SU-DHL-6 (cell line): Measurements from ENCODE around the gene STK36.

Experiments
- H2AFZ ChIP-seq: fragments of 200-600 bp; sonication (generic); 2 replicates; pipeline ENCODE4 v1.6.1; 2014; ENCODE audit warnings: low read depth, mild to moderate bottlenecking, moderate library complexity, mixed read lengths, antibody characterized with exemption, low read length; ENCODE audit not compliant: severe bottlenecking
- H3F3A ChIP-seq: fragments of 200-600 bp; shearing (Covaris generic); 2 replicates; pipeline ENCODE4 v1.6.0; 2016; ENCODE audit warnings: antibody characterized with exemption, mild to moderate bottlenecking; ENCODE audit not compliant: insufficient read depth
- H3K27ac ChIP-seq: fragments of 200-600 bp; sonication (generic); 2 replicates; pipeline ENCODE4 v1.5.1; 2016; ENCODE audit warnings: low read depth, mild to moderate bottlenecking, low read length, moderate library complexity, mixed read lengths
- H3K27me3 ChIP-seq: fragments of 200-600 bp; sonication (generic), shearing (Covaris generic); 2 replicates; pipeline ENCODE4 v1.6.0; 2014; ENCODE audit warnings: mild to moderate bottlenecking, low read length
- H3K36me3 ChIP-seq: fragments of 200-600 bp; sonication (generic); 2 replicates; pipeline ENCODE4 v1.6.1; 2014; ENCODE audit warnings: mild to moderate bottlenecking, low read length, mixed read lengths
- H3K4me2 ChIP-seq: fragments of 300-600, 200-600 bp; shearing (Covaris generic), sonication (generic); 2 replicates; pipeline ENCODE4 v1.6.0; 2014; ENCODE audit warnings: low read length, low read depth, mild to moderate bottlenecking; ENCODE audit not compliant: poor library complexity, severe bottlenecking
- H3K4me3 ChIP-seq: fragments of 200-600 bp; sonication (generic); 2 replicates; pipeline ENCODE4 v1.5.1; 2014; ENCODE audit warnings: antibody characterized with exemption, low read length, mild to moderate bottlenecking, mixed read lengths; ENCODE audit not compliant: insufficient read depth, poor library complexity, severe bottlenecking
- H3K79me2 ChIP-seq: fragments of 200-600 bp; sonication (generic); 2 replicates; pipeline ENCODE4 v1.6.1; 2014; ENCODE audit warnings: mild to moderate bottlenecking, low read length, moderate library complexity; ENCODE audit not compliant: insufficient read depth
- H3K9ac ChIP-seq: fragments of 200-600 bp; sonication (generic); 2 replicates; pipeline ENCODE4 v1.7.0; 2014; ENCODE audit warnings: mild to moderate bottlenecking, low read length
- H3K9me2 ChIP-seq: fragments of 200-600 bp; sonication (generic); replicated peaks from 2 replicates; pipeline ENCODE4 v1.6.1; 2014; ENCODE audit warnings: low read length; ENCODE audit not compliant: insufficient read depth
- H3K9me3 ChIP-seq: fragments of 200-600 bp; sonication (generic); 2 replicates; pipeline ENCODE4 v1.6.1; 2014; ENCODE audit warnings: low read length, mixed read lengths; ENCODE audit not compliant: insufficient read depth
- H4K20me1 ChIP-seq: fragments of 200-600 bp; sonication (generic); 2 replicates; pipeline ENCODE4 v1.6.1; 2014; ENCODE audit warnings: low read depth, mild to moderate bottlenecking, antibody characterized with exemption, low read length, moderate library complexity, mixed read lengths
- EZH2phosphoT487 ChIP-seq: fragments of 200-600 bp; sonication (generic), shearing (Covaris generic); conservative IDR thresholded peaks from 2 replicates; pipeline ENCODE4 v1.6.1; 2018; ENCODE audit warnings: mild to moderate bottlenecking, antibody characterized with exemption, low read length, moderate library complexity, mixed read lengths
- TF ChIP-seq, protein P1 (sequence below): fragments of 200-600 bp; sonication (generic); IDR thresholded peaks from one replicate; pipeline ENCODE4 v1.5.1; 2017; ENCODE audit warnings: antibody characterized with exemption, mild to moderate bottlenecking, low read length, moderate library complexity; ENCODE audit not compliant: insufficient read depth, poor library complexity, severe bottlenecking

STK36 gene

DNA sequence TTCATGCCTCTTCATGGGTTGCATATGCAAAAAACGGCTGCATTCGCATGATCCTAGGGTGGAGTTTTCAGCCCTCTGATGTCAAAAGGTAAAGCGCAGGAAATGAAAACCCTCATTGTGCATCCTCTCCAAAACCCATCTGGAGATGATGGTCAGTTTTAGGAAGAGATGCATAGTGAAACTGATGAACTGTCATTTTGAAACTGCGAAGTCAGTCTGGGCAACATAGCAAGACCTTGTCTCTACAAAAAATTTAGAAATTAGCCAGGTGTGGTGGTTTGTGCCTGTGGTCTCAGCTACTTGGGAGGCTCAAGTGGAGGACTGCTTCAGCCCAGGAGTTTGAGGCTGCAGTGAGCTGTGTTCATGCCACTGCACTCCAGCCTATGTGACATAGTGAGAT, 36.2 kb downstream of the STK36 start:
- H3K36me3 ChIP-seq = no peaks in the 10 kb centered on the region
- H3K4me3 ChIP-seq = no peak overlapping the region
- H3K27me3 ChIP-seq = no peaks in the 10 kb centered on the region
- no peaks in the 10 kb centered on the region for H4K20me1 ChIP-seq
- no peak overlapping the region for H3K27ac ChIP-seq
- H3K9me3 ChIP-seq = no peaks in the 10 kb centered on the region
- no peaks in the 10 kb centered on the region for H3K9me2 ChIP-seq
- H2AFZ ChIP-seq = no peak overlapping the region
- H3K79me2 ChIP-seq = peaks cover 22% of the 10 kb centered on the region
- TF ChIP-seq, protein P1, sequence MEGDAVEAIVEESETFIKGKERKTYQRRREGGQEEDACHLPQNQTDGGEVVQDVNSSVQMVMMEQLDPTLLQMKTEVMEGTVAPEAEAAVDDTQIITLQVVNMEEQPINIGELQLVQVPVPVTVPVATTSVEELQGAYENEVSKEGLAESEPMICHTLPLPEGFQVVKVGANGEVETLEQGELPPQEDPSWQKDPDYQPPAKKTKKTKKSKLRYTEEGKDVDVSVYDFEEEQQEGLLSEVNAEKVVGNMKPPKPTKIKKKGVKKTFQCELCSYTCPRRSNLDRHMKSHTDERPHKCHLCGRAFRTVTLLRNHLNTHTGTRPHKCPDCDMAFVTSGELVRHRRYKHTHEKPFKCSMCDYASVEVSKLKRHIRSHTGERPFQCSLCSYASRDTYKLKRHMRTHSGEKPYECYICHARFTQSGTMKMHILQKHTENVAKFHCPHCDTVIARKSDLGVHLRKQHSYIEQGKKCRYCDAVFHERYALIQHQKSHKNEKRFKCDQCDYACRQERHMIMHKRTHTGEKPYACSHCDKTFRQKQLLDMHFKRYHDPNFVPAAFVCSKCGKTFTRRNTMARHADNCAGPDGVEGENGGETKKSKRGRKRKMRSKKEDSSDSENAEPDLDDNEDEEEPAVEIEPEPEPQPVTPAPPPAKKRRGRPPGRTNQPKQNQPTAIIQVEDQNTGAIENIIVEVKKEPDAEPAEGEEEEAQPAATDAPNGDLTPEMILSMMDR = no peak
- no peak for TF ChIP-seq EZH2phosphoT487
- no peak overlapping the region for H3K4me2 ChIP-seq
- H3F3A ChIP-seq = no peaks in the 10 kb centered on the region
- no peak overlapping the region for H3K9ac ChIP-seq

DNA sequence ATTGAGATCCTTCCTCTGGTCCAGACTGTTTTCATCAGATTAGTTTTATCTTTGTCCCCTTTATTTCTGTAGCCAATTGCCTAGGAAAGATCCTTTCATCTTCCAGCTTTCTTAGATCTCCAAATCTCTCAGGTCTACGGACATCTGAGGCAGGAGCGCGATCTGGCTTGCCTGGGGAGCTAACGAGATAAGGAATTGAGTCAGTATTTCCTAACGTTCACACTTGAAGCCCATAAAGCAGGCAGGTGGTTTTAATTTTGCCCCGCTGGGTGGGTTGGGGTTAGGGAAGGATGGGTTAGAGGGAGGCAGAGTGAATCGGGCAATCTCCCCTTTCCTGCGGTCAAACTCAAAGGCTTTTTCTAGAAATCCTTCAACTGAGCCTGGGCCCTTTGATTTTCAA, 38.0 kb downstream of the STK36 start:
- no peak for TF ChIP-seq EZH2phosphoT487
- TF ChIP-seq, protein P1 = no peak
- no peaks in the 10 kb centered on the region for H3F3A ChIP-seq
- H3K27me3 ChIP-seq = no peaks in the 10 kb centered on the region
- peak overlapping the region; percentile 94 for H2AFZ ChIP-seq
- no peaks in the 10 kb centered on the region for H4K20me1 ChIP-seq
- peaks cover 39% of the 10 kb centered on the region for H3K79me2 ChIP-seq
- peak overlapping the region; percentile 48 for H3K4me2 ChIP-seq
- H3K4me3 ChIP-seq = no peak overlapping the region
- H3K36me3 ChIP-seq = no peaks in the 10 kb centered on the region
- H3K9ac ChIP-seq = no peak overlapping the region
- H3K9me3 ChIP-seq = no peaks in the 10 kb centered on the region
- H3K9me2 ChIP-seq = no peaks in the 10 kb centered on the region
- no peak overlapping the region for H3K27ac ChIP-seq

DNA sequence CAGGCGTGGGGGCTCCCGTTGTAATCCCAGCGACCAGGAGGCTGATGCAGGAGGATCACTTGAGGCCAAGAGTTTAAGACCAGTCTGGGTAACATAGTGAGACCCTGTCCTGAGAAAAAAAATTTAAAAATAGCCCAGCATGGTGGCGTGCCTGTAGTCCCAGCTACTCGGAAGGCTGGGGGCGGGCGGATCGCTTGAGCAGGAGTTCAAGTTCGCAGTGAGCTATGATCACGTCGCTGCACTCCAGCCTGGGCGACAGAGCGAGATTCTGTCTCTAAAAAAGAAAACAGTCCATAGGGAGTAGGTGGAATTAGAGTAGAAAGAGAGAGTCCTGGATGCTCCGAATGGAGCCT, 38.4 kb downstream of the STK36 start:
- Histone ChIP-seq H3K36me3 (no peaks in the 10 kb centered on the region), H3K9me2 (no peaks in the 10 kb centered on the region), H3K4me3 (peak overlapping the region; percentile 37), H3K9me3 (no peaks in the 10 kb centered on the region), H3K4me2 (peak overlapping the region; percentile 48), H4K20me1 (no peaks in the 10 kb centered on the region), H3K9ac (peak overlapping the region; percentile 85; the same call in 1 of the 2 replicates), H3K27ac (no peak overlapping the region), H3F3A (no peaks in the 10 kb centered on the region), H3K79me2 (peaks cover 43% of the 10 kb centered on the region), H2AFZ (peak overlapping the region; percentile 94), H3K27me3 (no peaks in the 10 kb centered on the region)
- TF ChIP-seq EZH2phosphoT487 = no peak
- TF ChIP-seq, protein P1 = no peak
